GM19238 (cell line): ENCODE measurements around the gene PDCL3.

Source experiments
- DNase-seq: peaks from one replicate; pipeline ENCODE4 v3.0.0; 2011; ENCODE audit warnings: low spot score; ENCODE audit not compliant: insufficient read length

The PDCL3 gene

GRCh38 chr2:100611079-100612029, 48.6 kb downstream of the PDCL3 start:
- no peak for DNase-seq

GRCh38 chr2:100612388-100613000, 49.7 kb downstream of the PDCL3 start:
- DNase-seq, result no peak

GRCh38 chr2:100613719-100614118, 50.9 kb downstream of the PDCL3 start:
- no peak for DNase-seq

GRCh38 chr2:100614455-100615000, 51.7 kb downstream of the PDCL3 start:
- no peak for DNase-seq

- DNase-seq, result no peak
Observed at GRCh38 chr2:100615471-100615870, 52.7 kb downstream of the PDCL3 start.

- DNase-seq, result no peak
Observed at GRCh38 chr2:100615886-100616285, 53.1 kb downstream of the PDCL3 start.

GRCh38 chr2:100616841-100617390, 54.1 kb downstream of the PDCL3 start:
- DNase-seq, result no peak

- no peak for DNase-seq
Observed at GRCh38 chr2:100619951-100620350, 57.2 kb downstream of the PDCL3 start.

- no peak for DNase-seq
Observed at GRCh38 chr2:100620481-100620880, 57.7 kb downstream of the PDCL3 start.

GRCh38 chr2:100621371-100621951, 58.7 kb downstream of the PDCL3 start:
- DNase-seq, result no peak

- DNase-seq, result no peak
Observed at GRCh38 chr2:100623033-100623715, 60.4 kb downstream of the PDCL3 start.

GRCh38 chr2:100623930-100624329, 61.1 kb downstream of the PDCL3 start:
- no peak for DNase-seq

- DNase-seq, result no peak
Observed at GRCh38 chr2:100624536-100624935, 61.7 kb downstream of the PDCL3 start.

GRCh38 chr2:100625717-100626116, 62.9 kb downstream of the PDCL3 start:
- DNase-seq, result no peak
